NCI-H128 (cell line): Measurements from ENCODE around the gene SLC12A6.

Source experiments
- DNase-seq: peaks from one replicate; lab custom pipeline; 2025; ENCODE audit not compliant: unreplicated experiment; lab: John Stamatoyannopoulos, UW

The SLC12A6 gene

GRCh38 chr15:34266751-34267150 lies 70.8 kb downstream of the SLC12A6 start:
- DNase-seq: no peak

- DNase-seq: no peak
Measured at GRCh38 chr15:34264076-34264475, 73.5 kb downstream of the SLC12A6 start.

GRCh38 chr15:34262362-34262761 lies 75.2 kb downstream of the SLC12A6 start:
- no peak for DNase-seq

GRCh38 chr15:34259566-34259965 lies 78.0 kb downstream of the SLC12A6 start:
- DNase-seq: no peak

GRCh38 chr15:34258151-34258550 lies 79.4 kb downstream of the SLC12A6 start:
- no peak for DNase-seq

- no peak for DNase-seq
Measured at GRCh38 chr15:34252545-34252944, 85.0 kb downstream of the SLC12A6 start.

GRCh38 chr15:34248190-34248589 lies 89.4 kb downstream of the SLC12A6 start:
- DNase-seq: no peak

- no peak for DNase-seq
Measured at GRCh38 chr15:34246276-34246976, 91.2 kb downstream of the SLC12A6 start.

- no peak for DNase-seq
Measured at GRCh38 chr15:34243226-34243625, 94.4 kb downstream of the SLC12A6 start.

- no peak for DNase-seq
Measured at GRCh38 chr15:34242331-34242710, 95.3 kb downstream of the SLC12A6 start.

- no peak for DNase-seq
Measured at GRCh38 chr15:34241376-34242330, 95.9 kb downstream of the SLC12A6 start.

- DNase-seq: no peak
Measured at GRCh38 chr15:34240537-34240936, 97.0 kb downstream of the SLC12A6 start.

GRCh38 chr15:34239151-34239808 lies 98.3 kb downstream of the SLC12A6 start:
- DNase-seq: no peak

- DNase-seq: no peak
Measured at GRCh38 chr15:34233614-34234013, 104.0 kb downstream of the SLC12A6 start.

- no peak for DNase-seq
Measured at GRCh38 chr15:34223904-34224596, 113.5 kb downstream of the SLC12A6 start.

GRCh38 chr15:34217587-34218225 lies 119.9 kb downstream of the SLC12A6 start:
- no peak for DNase-seq

- no peak for DNase-seq
Measured at GRCh38 chr15:34216527-34217270, 120.9 kb downstream of the SLC12A6 start.

- DNase-seq: no peak
Measured at GRCh38 chr15:34214135-34214534, 123.4 kb downstream of the SLC12A6 start.

- DNase-seq: no peak
Measured at GRCh38 chr15:34213690-34214089, 123.9 kb downstream of the SLC12A6 start.
